Natural killer cell (primary cell): ENCODE measurements around the gene ZNF263. TPM values are rescaled to one million over a fixed set of nuclear protein-coding genes. Genes with fewer than 3 reads are reported as not detected.

Experiments
- ATAC-seq, 3 donors: fragments of 150-1000 bp in 2 of 3; fragments of 200-7000 bp in 1 of 3; cut with Tn5 transposase; 1 replicate in 1 of 3; 2 replicates in 2 of 3; pipeline ENCODE4 v1.10.0; 2021; ENCODE audit warnings: mild to moderate bottlenecking in 2 of 3, moderate library complexity in 2 of 3
- DNase-seq, 2 donors: peaks; one replicate each; pipeline versions ENCODE4 v3.0.0 to v3.0.0-alpha.2; 2013 to 2021; ENCODE audit warnings: mixed read lengths in 1 of 2
- H3K27ac ChIP-seq: one replicate; pipeline ENCODE4 v1.5.1; 2013; ENCODE audit warnings: mild to moderate bottlenecking, low read length
- H3K27me3 ChIP-seq: one replicate; pipeline ENCODE4 v1.6.1; 2013; ENCODE audit warnings: low read length; ENCODE audit not compliant: control insufficient read depth, insufficient read depth
- H3K36me3 ChIP-seq: one replicate; pipeline ENCODE4 v1.6.1; 2013; ENCODE audit warnings: low read length; ENCODE audit not compliant: control insufficient read depth, insufficient read depth
- H3K4me1 ChIP-seq: one replicate; pipeline ENCODE4 v1.6.1; 2013; ENCODE audit warnings: low read length; ENCODE audit not compliant: control insufficient read depth, insufficient read depth
- H3K4me3 ChIP-seq: one replicate; pipeline ENCODE4 v1.5.1; 2013; ENCODE audit warnings: low read length
- H3K9me3 ChIP-seq: one replicate; pipeline ENCODE4 v1.6.1; 2013; ENCODE audit warnings: low read length; ENCODE audit not compliant: control insufficient read depth, insufficient read depth
- H3K27ac Mint-ChIP-seq, 2 donors: one replicate each; pipeline ENCODE4 v1.8.0; 2022; ENCODE audit warnings: mild to moderate bottlenecking in 2 of 2, mixed read lengths in 2 of 2, moderate library complexity in 1 of 2
- H3K27me3 Mint-ChIP-seq, 2 donors: one replicate each; pipeline ENCODE4 v1.8.0; 2022; ENCODE audit warnings: low read depth in 2 of 2, mixed read lengths in 2 of 2
- H3K36me3 Mint-ChIP-seq: one replicate; pipeline ENCODE4 v1.8.0; 2022; ENCODE audit warnings: mixed read lengths
- H3K4me1 Mint-ChIP-seq, 2 donors: one replicate each; pipeline ENCODE4 v1.8.0; 2022; ENCODE audit warnings: mixed read lengths in 2 of 2
- H3K4me3 Mint-ChIP-seq: one replicate; pipeline ENCODE4 v1.8.0; 2022; ENCODE audit warnings: mild to moderate bottlenecking, moderate library complexity, mixed read lengths
- H3K9me3 Mint-ChIP-seq, 2 donors: one replicate each; pipeline ENCODE4 v1.8.0; 2022; ENCODE audit warnings: mixed read lengths in 2 of 2
- WGBS: methylation state at CpG from one replicate; pipeline ENCODE4 v1.1.7; 2013; ENCODE audit warnings: missing lambda C conversion rate; ENCODE audit not compliant: insufficient coverage; 5-methylcytosine and 5-hydroxymethylcytosine counted together
- intact Hi-C: fragments of 100-400 bp; cut with micrococcal nuclease; formaldehyde crosslinking; loops from one replicate; pipeline ENCODE4 v1.14.2; 2022
- total RNA-seq, 4 donors: library from RNA; stranded (reverse); fragments of 120-200 nt in 1 of 4; gene quantifications; one replicate each; pipeline versions ENCODE4 v1.2.3 to v1.2.4, GENCODE V29; 2013 to 2022
- TF ChIP-seq, protein P1 (sequence below): fragments of 200-600 bp; IDR thresholded peaks from one replicate; pipeline ENCODE4 v1.8.0; 2022; ENCODE audit warnings: antibody characterized with exemption

The ZNF263 gene
- total RNA-seq, 3 donors from 2014 or later (not counting 1 experiment from before 2014, with no cell fraction given): 25.7 to 38.8 (median 28.1) TPM

GRCh38 chr16:3283543-3284447 lies 504 bp downstream of the ZNF263 start:
- peak overlapping the region; percentile 92 to 95 for H3K27ac Mint-ChIP-seq
- no peak for ATAC-seq
- H3K4me3 Mint-ChIP-seq: peak overlapping the region; percentile 98
- peaks cover 34% of the 10 kb centered on the region for H3K4me1 ChIP-seq
- H3K4me3 ChIP-seq: peak overlapping the region; percentile 88
- peaks cover 12% of the 10 kb centered on the region for H3K36me3 Mint-ChIP-seq
- no peak for DNase-seq
- H3K27me3 ChIP-seq: no peaks in the 10 kb centered on the region
- H3K27me3 Mint-ChIP-seq: no peaks in the 10 kb centered on the region
- peaks cover 17% of the 10 kb centered on the region for H3K36me3 ChIP-seq
- H3K9me3 ChIP-seq: peaks cover 6% of the 10 kb centered on the region
- H3K27ac ChIP-seq: peak overlapping the region; percentile 98
- H3K4me1 Mint-ChIP-seq: peaks cover 25 to 32% of the 10 kb centered on the region in 2 donors
- TF ChIP-seq, protein P1, sequence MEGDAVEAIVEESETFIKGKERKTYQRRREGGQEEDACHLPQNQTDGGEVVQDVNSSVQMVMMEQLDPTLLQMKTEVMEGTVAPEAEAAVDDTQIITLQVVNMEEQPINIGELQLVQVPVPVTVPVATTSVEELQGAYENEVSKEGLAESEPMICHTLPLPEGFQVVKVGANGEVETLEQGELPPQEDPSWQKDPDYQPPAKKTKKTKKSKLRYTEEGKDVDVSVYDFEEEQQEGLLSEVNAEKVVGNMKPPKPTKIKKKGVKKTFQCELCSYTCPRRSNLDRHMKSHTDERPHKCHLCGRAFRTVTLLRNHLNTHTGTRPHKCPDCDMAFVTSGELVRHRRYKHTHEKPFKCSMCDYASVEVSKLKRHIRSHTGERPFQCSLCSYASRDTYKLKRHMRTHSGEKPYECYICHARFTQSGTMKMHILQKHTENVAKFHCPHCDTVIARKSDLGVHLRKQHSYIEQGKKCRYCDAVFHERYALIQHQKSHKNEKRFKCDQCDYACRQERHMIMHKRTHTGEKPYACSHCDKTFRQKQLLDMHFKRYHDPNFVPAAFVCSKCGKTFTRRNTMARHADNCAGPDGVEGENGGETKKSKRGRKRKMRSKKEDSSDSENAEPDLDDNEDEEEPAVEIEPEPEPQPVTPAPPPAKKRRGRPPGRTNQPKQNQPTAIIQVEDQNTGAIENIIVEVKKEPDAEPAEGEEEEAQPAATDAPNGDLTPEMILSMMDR: no peak
- intact Hi-C loops: loop anchor here (1.0 kb wide), 5 partner anchors 19 to 174 kb away; partner anchors contain the start of genes TIGD7, ZNF174, ZNF200 and ZNF75A
- WGBS: 6% methylated on average over 56 of the region's 56 CpGs
- H3K9me3 Mint-ChIP-seq: no peaks in the 10 kb centered on the region

DNA sequence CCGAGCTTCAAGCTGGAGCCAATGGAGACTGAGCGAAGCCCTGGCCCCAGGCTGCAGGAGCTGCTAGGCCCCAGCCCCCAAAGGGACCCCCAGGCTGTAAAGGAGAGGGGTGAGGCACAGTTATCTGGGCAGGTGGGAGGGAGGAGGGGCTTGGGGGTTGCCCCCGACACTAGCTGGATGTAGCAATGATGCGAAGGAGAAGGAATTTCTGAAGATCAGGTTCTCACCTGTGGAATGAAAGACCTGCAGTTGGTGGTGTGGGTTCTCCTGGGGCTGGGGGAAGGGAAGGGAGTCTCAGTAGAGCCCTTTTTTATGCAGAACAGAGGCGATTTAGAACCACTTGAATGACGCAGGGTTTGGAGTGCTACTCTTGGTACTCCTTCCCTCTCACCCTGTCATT lies 1.8 kb downstream of the ZNF263 start:
- DNase-seq (no peak), ATAC-seq (no peak)
- Histone ChIP-seq H3K27me3 (no peaks in the 10 kb centered on the region), H3K27ac (no peak overlapping the region), H3K36me3 (peaks cover 30% of the 10 kb centered on the region), H3K9me3 (peaks cover 19% of the 10 kb centered on the region), H3K4me1 (peaks cover 34% of the 10 kb centered on the region), H3K4me3 (no peak overlapping the region)
- no peaks in the 10 kb centered on the region for H3K27me3 Mint-ChIP-seq
- intact Hi-C loops: no loop called here
- 98% methylated on average over 6 of the region's 6 CpGs for WGBS
- peak overlapping the region in 1 of 2 donors; percentile 95 for H3K27ac Mint-ChIP-seq
- no peaks in the 10 kb centered on the region for H3K9me3 Mint-ChIP-seq
- peak overlapping the region; percentile 17 for H3K4me3 Mint-ChIP-seq
- peaks cover 25 to 32% of the 10 kb centered on the region in 2 donors for H3K4me1 Mint-ChIP-seq
- TF ChIP-seq, protein P1: no peak
- peaks cover 16% of the 10 kb centered on the region for H3K36me3 Mint-ChIP-seq

GRCh38 chr16:3289998-3290673 lies 6.8 kb downstream of the ZNF263 start:
- no peak overlapping the region for H3K27ac ChIP-seq
- intact Hi-C loops: no loop called here
- DNase-seq (no peak), ATAC-seq (no peak)
- no peak overlapping the region for H3K27ac Mint-ChIP-seq
- peaks cover 42% of the 10 kb centered on the region for H3K36me3 ChIP-seq
- no peaks in the 10 kb centered on the region for H3K27me3 Mint-ChIP-seq
- 98% methylated on average over 16 of the region's 16 CpGs for WGBS
- TF ChIP-seq, protein P1: no peak
- H3K4me1 ChIP-seq: peaks cover 6% of the 10 kb centered on the region
- H3K9me3 Mint-ChIP-seq: peaks cover 0 to 8% of the 10 kb centered on the region in 2 donors
- H3K27me3 ChIP-seq: no peaks in the 10 kb centered on the region
- H3K4me3 ChIP-seq: no peak overlapping the region
- peaks cover 50% of the 10 kb centered on the region for H3K36me3 Mint-ChIP-seq
- peaks cover 59% of the 10 kb centered on the region for H3K9me3 ChIP-seq
- no peak overlapping the region for H3K4me3 Mint-ChIP-seq
- peaks cover 6% of the 10 kb centered on the region in 2 donors for H3K4me1 Mint-ChIP-seq
